GM18867 (cell line): ENCODE results near the gene C1orf116.
A peak's percentile ranks its signal among the peaks of the same experiment; 100 is the strongest.
"Not testable (repeated sequence)": the region's sequence is repeated elsewhere in the genome, so short reads cannot be mapped to it uniquely, and the experiment has no call there.

Experiments used
- ATAC-seq: cut with Tn5 transposase; IDR thresholded peaks from one replicate; pipeline ENCODE4 v1.9.1; 2021; ENCODE audit warnings: mild to moderate bottlenecking, moderate library complexity; ENCODE audit not compliant: unreplicated experiment

C1orf116 gene

GRCh38 chr1:207060596-207060995 is 28.0 kb upstream of the C1orf116 start:
- no peak for ATAC-seq

- no peak for ATAC-seq
Measured at GRCh38 chr1:207059881-207060280, 27.3 kb upstream of the C1orf116 start.

GRCh38 chr1:207058878-207059867 is 26.6 kb upstream of the C1orf116 start:
- ATAC-seq: no peak

GRCh38 chr1:207058252-207058651 is 25.7 kb upstream of the C1orf116 start:
- no peak for ATAC-seq

GRCh38 chr1:207056673-207057072 is 24.1 kb upstream of the C1orf116 start:
- ATAC-seq: no peak

- no peak for ATAC-seq
Measured at GRCh38 chr1:207055386-207056001, 22.9 kb upstream of the C1orf116 start.

- no peak for ATAC-seq
Measured at GRCh38 chr1:207054491-207054890, 21.9 kb upstream of the C1orf116 start.

- ATAC-seq: peak; percentile 84
Measured at GRCh38 chr1:207052911-207053769, 20.6 kb upstream of the C1orf116 start, which contains the start of gene PFKFB2. TSS of gene PFKFB2 (plus strand) at chr1:207053275. CDS start at chr1:207054718, 1,443 bp downstream.

- ATAC-seq: no peak
Measured at GRCh38 chr1:207051191-207051943, 18.8 kb upstream of the C1orf116 start, which contains the start of gene YOD1. TSS of gene YOD1 (minus strand) at chr1:207051208. CDS start at chr1:207051030, 178 bp downstream.

GRCh38 chr1:207050480-207051190 is 18.1 kb upstream of the C1orf116 start:
- peak; percentile 53 for ATAC-seq

- ATAC-seq: peak; percentile 43
Measured at GRCh38 chr1:207049974-207050391, 17.4 kb upstream of the C1orf116 start.

- no peak for ATAC-seq
Measured at GRCh38 chr1:207049514-207049913, 17.0 kb upstream of the C1orf116 start.

- no peak for ATAC-seq
Measured at GRCh38 chr1:207049054-207049453, 16.5 kb upstream of the C1orf116 start.

- no peak for ATAC-seq
Measured at GRCh38 chr1:207048041-207048440, 15.5 kb upstream of the C1orf116 start.

GRCh38 chr1:207047505-207047904 is 14.9 kb upstream of the C1orf116 start:
- ATAC-seq: no peak

GRCh38 chr1:207045453-207045852 is 12.9 kb upstream of the C1orf116 start:
- no peak for ATAC-seq

- not testable (repeated sequence) for ATAC-seq
Measured at GRCh38 chr1:207041397-207041796, 8.8 kb upstream of the C1orf116 start.

GRCh38 chr1:207040181-207040533 is 7.6 kb upstream of the C1orf116 start:
- no peak for ATAC-seq

GRCh38 chr1:207039380-207040180 is 7.0 kb upstream of the C1orf116 start:
- ATAC-seq: no peak
